Measurements from ENCODE around the gene DDIT4.

GRCh38 chr10:72255977-72256729 is 17.6 kb upstream of the DDIT4 start:
- no peak for TF ChIP-seq POLR2A (IDR thresholded peaks at IDR 0.05)
- TF ChIP-seq, protein P1, sequence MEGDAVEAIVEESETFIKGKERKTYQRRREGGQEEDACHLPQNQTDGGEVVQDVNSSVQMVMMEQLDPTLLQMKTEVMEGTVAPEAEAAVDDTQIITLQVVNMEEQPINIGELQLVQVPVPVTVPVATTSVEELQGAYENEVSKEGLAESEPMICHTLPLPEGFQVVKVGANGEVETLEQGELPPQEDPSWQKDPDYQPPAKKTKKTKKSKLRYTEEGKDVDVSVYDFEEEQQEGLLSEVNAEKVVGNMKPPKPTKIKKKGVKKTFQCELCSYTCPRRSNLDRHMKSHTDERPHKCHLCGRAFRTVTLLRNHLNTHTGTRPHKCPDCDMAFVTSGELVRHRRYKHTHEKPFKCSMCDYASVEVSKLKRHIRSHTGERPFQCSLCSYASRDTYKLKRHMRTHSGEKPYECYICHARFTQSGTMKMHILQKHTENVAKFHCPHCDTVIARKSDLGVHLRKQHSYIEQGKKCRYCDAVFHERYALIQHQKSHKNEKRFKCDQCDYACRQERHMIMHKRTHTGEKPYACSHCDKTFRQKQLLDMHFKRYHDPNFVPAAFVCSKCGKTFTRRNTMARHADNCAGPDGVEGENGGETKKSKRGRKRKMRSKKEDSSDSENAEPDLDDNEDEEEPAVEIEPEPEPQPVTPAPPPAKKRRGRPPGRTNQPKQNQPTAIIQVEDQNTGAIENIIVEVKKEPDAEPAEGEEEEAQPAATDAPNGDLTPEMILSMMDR (IDR thresholded peaks at IDR 0.05) = no peak
